Measurements from ENCODE around the gene CDSN. TPM values are rescaled to one million over a fixed set of nuclear protein-coding genes. Genes with fewer than 3 reads are reported as not detected.

CDSN gene
- total RNA-seq, 1 experiment from 2014 or later = not detected

- DNase-seq = no peak
- no peaks in the 10 kb centered on the region for H3K9me3 ChIP-seq (ENCODE audit: low read length)
- no peak overlapping the region for H3K4me2 ChIP-seq (ENCODE audit: low read depth, low read length, poor library complexity, severe bottlenecking)
- no peaks in the 10 kb centered on the region for H4K20me1 ChIP-seq (ENCODE audit: insufficient read depth, low read depth, low read length)
- H3K9ac ChIP-seq (ENCODE audit: low read length) = no peak overlapping the region
- no peaks in the 10 kb centered on the region for H3K27me3 ChIP-seq (ENCODE audit: low read length)
- no peak overlapping the region for H2AFZ ChIP-seq (ENCODE audit: low read length)
- no peaks in the 10 kb centered on the region for H3K9me2 ChIP-seq (replicated peaks; ENCODE audit: insufficient read depth, low read length)
- peaks cover 15% of the 10 kb centered on the region for H3K4me1 ChIP-seq (ENCODE audit: low read length)
- H3K36me3 ChIP-seq (ENCODE audit: insufficient read depth, low read length) = no peaks in the 10 kb centered on the region
- H3K4me3 ChIP-seq (ENCODE audit: low read length) = no peak overlapping the region
- H3K27ac ChIP-seq (ENCODE audit: low read length) = no peak overlapping the region
- H3K79me2 ChIP-seq (ENCODE audit: low read length) = peaks cover 9% of the 10 kb centered on the region; the same call in 1 of the 2 replicates
These were observed 34.2 kb upstream of the CDSN start for GRCh38 chr6:31154436-31154835.

- H3K27me3 ChIP-seq (ENCODE audit: low read length) = no peaks in the 10 kb centered on the region
- H3K4me2 ChIP-seq (ENCODE audit: low read depth, low read length, poor library complexity, severe bottlenecking) = no peak overlapping the region
- H3K9ac ChIP-seq (ENCODE audit: low read length) = no peak overlapping the region
- H3K9me3 ChIP-seq (ENCODE audit: low read length) = no peaks in the 10 kb centered on the region
- no peak overlapping the region for H3K27ac ChIP-seq (ENCODE audit: low read length)
- peaks cover 10% of the 10 kb centered on the region for H3K4me1 ChIP-seq (ENCODE audit: low read length)
- no peak overlapping the region for H2AFZ ChIP-seq (ENCODE audit: low read length)
- no peaks in the 10 kb centered on the region for H3K36me3 ChIP-seq (ENCODE audit: insufficient read depth, low read length)
- no peaks in the 10 kb centered on the region for H3K9me2 ChIP-seq (replicated peaks; ENCODE audit: insufficient read depth, low read length)
- DNase-seq = no peak
- no peaks in the 10 kb centered on the region for H4K20me1 ChIP-seq (ENCODE audit: insufficient read depth, low read depth, low read length)
- no peak overlapping the region for H3K4me3 ChIP-seq (ENCODE audit: low read length)
- peaks cover 5% of the 10 kb centered on the region; the same call in 1 of the 2 replicates for H3K79me2 ChIP-seq (ENCODE audit: low read length)
These were observed 32.5 kb upstream of the CDSN start for GRCh38 chr6:31152781-31153180.

DNA sequence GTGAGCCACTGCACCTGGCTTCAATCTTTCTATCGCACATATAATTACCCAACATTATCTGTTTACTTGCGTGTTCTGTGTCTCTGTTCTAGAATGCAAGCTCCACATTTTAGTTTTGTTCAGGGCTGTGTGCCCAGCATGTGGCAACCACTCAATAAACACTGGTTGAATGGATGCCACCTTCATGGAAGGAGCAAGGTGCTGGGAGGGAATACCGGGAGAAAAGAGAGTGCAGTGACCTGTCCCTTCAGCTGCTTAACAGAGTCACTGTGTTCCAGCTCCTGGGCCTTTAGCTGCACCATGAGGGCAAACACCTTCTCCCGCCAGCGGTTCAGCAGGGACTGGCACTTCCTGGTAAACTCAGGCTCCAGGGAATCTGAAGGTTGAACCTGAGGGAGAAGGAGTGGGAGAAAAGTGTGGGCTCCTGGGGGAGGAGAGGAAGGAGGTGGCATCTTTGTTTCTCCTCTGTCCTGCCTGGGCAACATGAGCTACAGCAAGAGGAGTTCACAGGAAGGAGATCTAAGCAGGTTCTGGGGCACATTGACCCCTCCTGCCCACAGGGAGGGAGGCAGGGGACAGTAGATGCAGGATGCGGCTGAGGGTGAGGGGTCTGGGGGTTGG lies 29.7 kb upstream of the CDSN start:
- no peak overlapping the region for H3K4me2 ChIP-seq (ENCODE audit: low read depth, low read length, poor library complexity, severe bottlenecking)
- H3K9ac ChIP-seq (ENCODE audit: low read length) = no peak overlapping the region
- no peaks in the 10 kb centered on the region for H3K4me1 ChIP-seq (ENCODE audit: low read length)
- no peaks in the 10 kb centered on the region for H3K9me3 ChIP-seq (ENCODE audit: low read length)
- no peak overlapping the region for H2AFZ ChIP-seq (ENCODE audit: low read length)
- H4K20me1 ChIP-seq (ENCODE audit: insufficient read depth, low read depth, low read length) = no peaks in the 10 kb centered on the region
- DNase-seq = no peak
- no peaks in the 10 kb centered on the region for H3K36me3 ChIP-seq (ENCODE audit: insufficient read depth, low read length)
- H3K27me3 ChIP-seq (ENCODE audit: low read length) = no peaks in the 10 kb centered on the region
- H3K27ac ChIP-seq (ENCODE audit: low read length) = no peak overlapping the region
- no peak overlapping the region for H3K4me3 ChIP-seq (ENCODE audit: low read length)
- H3K79me2 ChIP-seq (ENCODE audit: low read length) = no peaks in the 10 kb centered on the region
- H3K9me2 ChIP-seq (replicated peaks; ENCODE audit: insufficient read depth, low read length) = no peaks in the 10 kb centered on the region

DNA sequence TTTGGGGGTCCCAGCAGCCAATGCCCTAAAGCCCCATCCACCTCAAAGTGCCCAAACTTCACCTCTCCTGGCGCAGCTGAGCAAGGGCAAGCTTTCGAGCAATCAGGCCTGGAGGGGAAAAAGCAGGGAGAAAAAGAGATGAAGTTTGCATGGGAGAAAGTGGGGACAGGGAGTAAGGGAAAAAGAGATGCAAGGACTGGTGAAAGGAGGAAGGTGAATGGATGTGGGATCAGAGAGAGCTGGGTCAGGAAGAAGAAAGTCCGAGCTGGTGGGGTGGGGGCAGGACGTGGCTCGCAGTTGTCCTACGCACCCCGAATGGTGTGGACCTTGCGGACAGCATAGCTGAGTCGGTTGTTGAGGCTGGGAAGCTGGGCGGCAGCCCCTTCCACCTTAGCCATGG lies 25.1 kb upstream of the CDSN start:
- Histone ChIP-seq H4K20me1 (ENCODE audit: insufficient read depth, low read depth, low read length) (no peaks in the 10 kb centered on the region), H3K79me2 (ENCODE audit: low read length) (no peaks in the 10 kb centered on the region), H3K4me3 (ENCODE audit: low read length) (no peak overlapping the region), H3K9me2 (replicated peaks; ENCODE audit: insufficient read depth, low read length) (no peaks in the 10 kb centered on the region), H3K4me1 (ENCODE audit: low read length) (no peaks in the 10 kb centered on the region), H3K4me2 (ENCODE audit: low read depth, low read length, poor library complexity, severe bottlenecking) (no peak overlapping the region), H3K36me3 (ENCODE audit: insufficient read depth, low read length) (no peaks in the 10 kb centered on the region), H3K27me3 (ENCODE audit: low read length) (no peaks in the 10 kb centered on the region), H3K9me3 (ENCODE audit: low read length) (no peaks in the 10 kb centered on the region), H2AFZ (ENCODE audit: low read length) (no peak overlapping the region), H3K27ac (ENCODE audit: low read length) (no peak overlapping the region), H3K9ac (ENCODE audit: low read length) (no peak overlapping the region)
- DNase-seq = no peak

GRCh38 chr6:31144970-31145340 lies 24.7 kb upstream of the CDSN start:
- Histone ChIP-seq H3K4me3 (ENCODE audit: low read length) (no peak overlapping the region), H3K79me2 (ENCODE audit: low read length) (no peaks in the 10 kb centered on the region), H4K20me1 (ENCODE audit: insufficient read depth, low read depth, low read length) (no peaks in the 10 kb centered on the region), H3K27me3 (ENCODE audit: low read length) (no peaks in the 10 kb centered on the region), H3K27ac (ENCODE audit: low read length) (no peak overlapping the region), H3K9me3 (ENCODE audit: low read length) (no peaks in the 10 kb centered on the region), H3K4me1 (ENCODE audit: low read length) (no peaks in the 10 kb centered on the region), H3K36me3 (ENCODE audit: insufficient read depth, low read length) (no peaks in the 10 kb centered on the region), H3K4me2 (ENCODE audit: low read depth, low read length, poor library complexity, severe bottlenecking) (no peak overlapping the region), H3K9ac (ENCODE audit: low read length) (no peak overlapping the region), H2AFZ (ENCODE audit: low read length) (no peak overlapping the region), H3K9me2 (replicated peaks; ENCODE audit: insufficient read depth, low read length) (no peaks in the 10 kb centered on the region)
- DNase-seq = no peak

DNA sequence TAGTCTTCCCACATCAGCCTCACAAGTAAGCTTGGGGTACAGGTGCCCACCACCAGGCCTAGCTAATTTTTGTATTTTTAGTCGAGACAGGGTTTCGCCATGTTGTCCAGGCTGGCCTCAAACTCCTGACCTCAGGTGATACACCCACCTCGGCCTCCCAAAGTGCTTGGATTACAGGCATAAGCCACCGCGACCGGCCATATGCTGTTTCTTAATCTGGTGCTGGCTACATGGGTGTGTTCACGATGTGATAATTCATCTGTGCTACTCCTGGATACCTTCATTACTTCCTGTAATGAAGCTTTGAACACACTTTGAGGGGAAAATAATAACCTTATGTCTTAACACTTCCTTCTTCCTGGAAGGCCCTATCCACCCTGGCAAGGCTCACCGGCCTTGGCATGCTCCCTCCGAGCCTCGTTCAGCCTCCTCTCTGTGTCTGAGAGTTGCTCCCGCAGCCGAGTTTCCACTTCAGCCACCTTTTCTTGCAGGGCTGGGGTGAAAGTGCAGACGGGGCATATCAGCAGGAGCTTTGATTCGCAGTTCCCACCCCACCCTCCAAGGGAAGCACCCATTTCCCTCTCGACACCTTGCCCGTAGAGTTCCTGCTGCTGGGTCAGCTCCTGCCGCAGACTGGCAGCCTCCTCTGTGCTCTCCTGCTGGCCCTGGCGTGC lies 24.2 kb upstream of the CDSN start:
- H3K9ac ChIP-seq (ENCODE audit: low read length) = no peak overlapping the region

DNA sequence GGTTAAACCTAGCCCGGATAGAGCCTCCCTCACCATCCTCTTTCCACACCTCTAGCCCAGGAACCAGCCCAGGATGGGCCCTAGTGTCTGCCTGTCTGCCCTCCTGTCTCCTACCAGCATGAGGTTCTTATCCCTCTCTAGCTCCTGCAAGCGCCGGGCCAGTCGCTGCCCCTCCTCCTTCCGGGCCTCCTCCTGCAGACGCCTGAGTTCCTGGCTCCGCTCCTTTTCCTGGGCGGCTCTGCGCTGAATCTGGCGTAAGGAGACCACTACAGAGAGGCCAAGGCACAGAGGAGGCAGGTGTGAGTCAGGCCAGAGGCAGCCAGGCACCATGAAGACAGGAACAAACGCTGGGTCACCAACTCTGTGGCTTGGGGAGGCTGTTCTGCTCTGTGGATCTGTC lies 22.9 kb upstream of the CDSN start:
- Histone ChIP-seq H4K20me1 (ENCODE audit: insufficient read depth, low read depth, low read length) (no peaks in the 10 kb centered on the region), H2AFZ (ENCODE audit: low read length) (no peak overlapping the region), H3K4me2 (ENCODE audit: low read depth, low read length, poor library complexity, severe bottlenecking) (no peak overlapping the region), H3K9ac (ENCODE audit: low read length) (no peak overlapping the region), H3K9me3 (ENCODE audit: low read length) (no peaks in the 10 kb centered on the region), H3K79me2 (ENCODE audit: low read length) (no peaks in the 10 kb centered on the region), H3K27me3 (ENCODE audit: low read length) (no peaks in the 10 kb centered on the region), H3K9me2 (replicated peaks; ENCODE audit: insufficient read depth, low read length) (no peaks in the 10 kb centered on the region), H3K27ac (ENCODE audit: low read length) (no peak overlapping the region), H3K4me1 (ENCODE audit: low read length) (no peaks in the 10 kb centered on the region), H3K4me3 (ENCODE audit: low read length) (no peak overlapping the region), H3K36me3 (ENCODE audit: insufficient read depth, low read length) (no peaks in the 10 kb centered on the region)
- no peak for DNase-seq

More for the DNA sequence above, 24.2 kb upstream of the CDSN start:
- Histone ChIP-seq H2AFZ (ENCODE audit: low read length) (no peak overlapping the region), H3K9me2 (replicated peaks; ENCODE audit: insufficient read depth, low read length) (no peaks in the 10 kb centered on the region), H3K4me1 (ENCODE audit: low read length) (no peaks in the 10 kb centered on the region), H3K27me3 (ENCODE audit: low read length) (no peaks in the 10 kb centered on the region), H3K4me3 (ENCODE audit: low read length) (no peak overlapping the region), H3K9me3 (ENCODE audit: low read length) (no peaks in the 10 kb centered on the region), H3K79me2 (ENCODE audit: low read length) (no peaks in the 10 kb centered on the region), H3K36me3 (ENCODE audit: insufficient read depth, low read length) (no peaks in the 10 kb centered on the region), H3K4me2 (ENCODE audit: low read depth, low read length, poor library complexity, severe bottlenecking) (no peak overlapping the region), H3K27ac (ENCODE audit: low read length) (no peak overlapping the region), H4K20me1 (ENCODE audit: insufficient read depth, low read depth, low read length) (no peaks in the 10 kb centered on the region)
- no peak for DNase-seq

DNA sequence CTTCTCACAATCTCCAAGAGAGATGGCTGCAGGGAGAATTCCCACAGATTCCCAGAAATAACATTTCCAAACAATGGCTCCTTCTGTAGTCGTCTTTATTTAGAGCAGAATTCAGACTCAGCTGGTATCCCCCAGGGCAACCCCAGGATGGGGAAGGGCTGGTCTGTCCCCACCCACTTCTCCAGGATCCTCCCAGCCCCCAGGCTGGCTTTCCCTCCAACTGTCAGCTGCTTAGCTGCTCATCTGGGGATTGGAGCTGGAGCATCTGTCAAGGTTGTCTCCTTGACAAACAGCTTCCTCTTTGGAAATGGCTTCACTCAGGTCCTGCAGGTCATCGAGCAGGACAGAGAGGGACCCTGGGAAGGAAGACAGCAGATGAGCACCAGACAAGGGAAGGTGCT lies 22.1 kb upstream of the CDSN start:
- no peaks in the 10 kb centered on the region for H3K27me3 ChIP-seq (ENCODE audit: low read length)
- no peaks in the 10 kb centered on the region for H3K9me3 ChIP-seq (ENCODE audit: low read length)
- DNase-seq = no peak
- H3K36me3 ChIP-seq (ENCODE audit: insufficient read depth, low read length) = no peaks in the 10 kb centered on the region
- peaks cover 4% of the 10 kb centered on the region for H3K4me1 ChIP-seq (ENCODE audit: low read length)
- no peak overlapping the region for H3K4me3 ChIP-seq (ENCODE audit: low read length)
- no peaks in the 10 kb centered on the region for H3K9me2 ChIP-seq (replicated peaks; ENCODE audit: insufficient read depth, low read length)
- no peaks in the 10 kb centered on the region for H4K20me1 ChIP-seq (ENCODE audit: insufficient read depth, low read depth, low read length)
- H2AFZ ChIP-seq (ENCODE audit: low read length) = no peak overlapping the region
- H3K4me2 ChIP-seq (ENCODE audit: low read depth, low read length, poor library complexity, severe bottlenecking) = no peak overlapping the region
- H3K9ac ChIP-seq (ENCODE audit: low read length) = no peak overlapping the region
- H3K27ac ChIP-seq (ENCODE audit: low read length) = no peak overlapping the region
- no peaks in the 10 kb centered on the region for H3K79me2 ChIP-seq (ENCODE audit: low read length)
